Activated naive CD4-positive, alpha-beta T cell treated with anti-CD3 and anti-CD28 coated beads for 36 hours (primary cell): ENCODE results near the gene CCDC27. TPM values are rescaled to one million over a fixed set of nuclear protein-coding genes. Genes with fewer than 3 reads are reported as not detected.

Experiments
- CTCF ChIA-PET: fragments of 350-600 bp; sonication (Branson Sonifier 250); formaldehyde crosslinking; loops from one replicate; lab custom pipeline; 2021; ENCODE audit warnings: antibody characterized with exemption; lab: Charles Lee
- DNase-seq: peaks from one replicate; pipeline ENCODE4 v3.0.0-alpha.2; 2020
- H3K27ac Mint-ChIP-seq: one replicate; pipeline ENCODE4 v1.8.0; 2021; ENCODE audit warnings: mild to moderate bottlenecking, mixed read lengths
- H3K27me3 Mint-ChIP-seq: one replicate; pipeline ENCODE4 v1.8.0; 2021; ENCODE audit warnings: low read depth, mixed read lengths
- H3K36me3 Mint-ChIP-seq: one replicate; pipeline ENCODE4 v1.8.0; 2021; ENCODE audit warnings: low read depth, mixed read lengths
- H3K4me1 Mint-ChIP-seq: one replicate; pipeline ENCODE4 v1.8.0; 2021; ENCODE audit warnings: low read depth, mixed read lengths
- H3K4me3 Mint-ChIP-seq: one replicate; pipeline ENCODE4 v1.8.0; 2021; ENCODE audit warnings: mild to moderate bottlenecking, moderate library complexity, mixed read lengths
- H3K9me3 Mint-ChIP-seq: one replicate; pipeline ENCODE4 v1.8.0; 2021; ENCODE audit warnings: mixed read lengths
- intact Hi-C: fragments of 100-400 bp; cut with micrococcal nuclease; formaldehyde crosslinking; loops from one replicate; pipeline ENCODE4 v1.15.1; 2023
- total RNA-seq, 2 experiments: library from RNA; stranded (reverse); gene quantifications; one replicate each; pipeline ENCODE4 v1.2.3, GENCODE V29; 2021

Gene CCDC27
- total RNA-seq, 2 experiments from 2014 or later = not detected

DNA sequence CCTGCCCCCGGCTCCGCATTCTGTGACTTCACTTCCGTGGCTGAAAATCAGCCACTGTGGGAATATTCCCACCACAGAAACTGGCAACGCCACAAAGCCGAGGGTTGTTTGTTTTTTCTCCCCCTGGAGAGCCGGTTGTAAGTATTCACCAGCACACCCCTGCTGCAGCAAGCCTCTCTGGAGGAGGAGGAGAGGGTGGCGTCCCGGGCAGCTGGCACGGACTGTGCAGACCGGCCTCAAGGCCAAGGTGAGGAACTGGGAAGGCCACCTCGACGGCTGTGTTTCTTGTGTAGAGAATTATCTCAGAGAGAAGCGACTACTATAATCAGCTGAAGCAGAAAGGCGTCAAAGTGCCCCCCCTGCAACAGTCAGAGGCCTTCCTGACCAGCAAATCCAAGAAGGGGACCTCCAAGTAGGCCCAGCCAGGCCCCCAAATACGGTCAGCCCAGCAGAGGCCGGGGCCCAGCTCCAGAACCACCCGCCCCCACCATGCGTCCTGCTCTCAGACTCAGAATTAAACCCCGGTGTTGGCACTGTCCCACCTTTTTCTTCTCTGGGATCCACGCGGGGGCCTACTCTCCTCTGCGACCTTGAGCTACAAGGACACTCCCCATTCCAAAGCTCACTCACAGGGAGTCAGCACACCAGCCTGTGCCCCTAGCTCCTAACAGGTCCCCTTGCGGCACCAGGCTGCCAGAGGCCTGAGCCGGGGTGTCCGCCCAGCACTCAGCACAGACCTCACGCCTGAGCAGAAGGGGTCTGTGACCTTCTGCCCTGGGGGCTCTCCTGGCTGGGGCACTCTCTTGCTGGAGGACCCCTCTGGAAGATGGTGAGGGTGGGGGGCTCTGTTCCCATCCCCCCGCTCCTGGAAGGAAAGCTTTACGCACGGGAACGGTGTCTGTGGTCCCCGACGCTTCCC is 19.1 kb downstream of the CCDC27 start:
- Mint-ChIP-seq H3K9me3 (no peaks in the 10 kb centered on the region), H3K4me3 (peak overlapping the region; percentile 65), H3K4me1 (peaks cover 12% of the 10 kb centered on the region), H3K27me3 (no peaks in the 10 kb centered on the region), H3K36me3 (no peaks in the 10 kb centered on the region), H3K27ac (peak overlapping the region; percentile 8)
- DNase-seq = no peak
- intact Hi-C loops = loop anchor here (1.0 to 2.0 kb wide), 4 partner anchors 24 to 129 kb away; partner anchors contain the start of genes C1orf174, CEP104, DFFB and LRRC47
- CTCF ChIA-PET = no interaction called here

DNA sequence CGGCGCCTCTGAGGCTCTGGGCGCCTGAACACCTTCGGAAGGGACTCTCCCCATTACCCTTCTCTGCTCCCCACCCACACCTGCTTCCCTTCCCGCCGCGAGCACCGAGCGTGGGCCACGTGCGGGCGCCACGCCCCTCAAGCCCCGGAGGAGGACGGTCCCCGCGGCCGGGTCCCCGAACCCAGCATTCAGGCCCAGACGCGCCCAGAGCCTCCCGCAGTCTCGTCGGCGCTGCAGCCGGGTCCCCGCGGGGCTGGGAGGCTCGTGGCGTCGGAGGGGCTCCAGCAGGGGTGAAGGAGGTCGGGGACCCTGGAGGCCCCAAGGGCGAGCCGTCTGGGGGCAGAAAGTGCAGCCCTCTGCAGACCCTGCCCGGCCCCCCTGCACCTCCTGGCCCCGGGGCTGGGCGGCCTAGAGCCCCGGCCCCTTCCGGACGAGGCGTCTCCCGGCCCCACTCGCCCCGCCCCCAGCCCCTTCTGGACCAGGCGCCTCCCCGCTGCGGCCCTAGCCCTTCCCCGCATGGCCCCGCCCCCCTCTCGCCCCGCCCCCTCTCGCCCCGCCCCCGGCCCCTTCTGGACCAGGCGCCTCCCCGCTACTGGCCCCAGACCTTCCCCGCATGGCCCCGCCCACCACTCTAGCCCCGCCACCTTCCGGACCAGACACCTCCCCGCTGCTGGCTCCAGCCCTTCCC is 19.9 kb downstream of the CCDC27 start:
- H3K36me3 Mint-ChIP-seq = no peaks in the 10 kb centered on the region
- DNase-seq = peak; percentile 94
- no peaks in the 10 kb centered on the region for H3K9me3 Mint-ChIP-seq
- peaks cover 12% of the 10 kb centered on the region for H3K4me1 Mint-ChIP-seq
- intact Hi-C loops = loop anchor here (1.0 to 2.0 kb wide), 4 partner anchors 24 to 129 kb away; partner anchors contain the start of genes C1orf174, CEP104, DFFB and LRRC47
- CTCF ChIA-PET = no interaction called here
- H3K4me3 Mint-ChIP-seq = peak overlapping the region; percentile 65
- no peaks in the 10 kb centered on the region for H3K27me3 Mint-ChIP-seq
- peak overlapping the region; percentile 8 for H3K27ac Mint-ChIP-seq

DNA sequence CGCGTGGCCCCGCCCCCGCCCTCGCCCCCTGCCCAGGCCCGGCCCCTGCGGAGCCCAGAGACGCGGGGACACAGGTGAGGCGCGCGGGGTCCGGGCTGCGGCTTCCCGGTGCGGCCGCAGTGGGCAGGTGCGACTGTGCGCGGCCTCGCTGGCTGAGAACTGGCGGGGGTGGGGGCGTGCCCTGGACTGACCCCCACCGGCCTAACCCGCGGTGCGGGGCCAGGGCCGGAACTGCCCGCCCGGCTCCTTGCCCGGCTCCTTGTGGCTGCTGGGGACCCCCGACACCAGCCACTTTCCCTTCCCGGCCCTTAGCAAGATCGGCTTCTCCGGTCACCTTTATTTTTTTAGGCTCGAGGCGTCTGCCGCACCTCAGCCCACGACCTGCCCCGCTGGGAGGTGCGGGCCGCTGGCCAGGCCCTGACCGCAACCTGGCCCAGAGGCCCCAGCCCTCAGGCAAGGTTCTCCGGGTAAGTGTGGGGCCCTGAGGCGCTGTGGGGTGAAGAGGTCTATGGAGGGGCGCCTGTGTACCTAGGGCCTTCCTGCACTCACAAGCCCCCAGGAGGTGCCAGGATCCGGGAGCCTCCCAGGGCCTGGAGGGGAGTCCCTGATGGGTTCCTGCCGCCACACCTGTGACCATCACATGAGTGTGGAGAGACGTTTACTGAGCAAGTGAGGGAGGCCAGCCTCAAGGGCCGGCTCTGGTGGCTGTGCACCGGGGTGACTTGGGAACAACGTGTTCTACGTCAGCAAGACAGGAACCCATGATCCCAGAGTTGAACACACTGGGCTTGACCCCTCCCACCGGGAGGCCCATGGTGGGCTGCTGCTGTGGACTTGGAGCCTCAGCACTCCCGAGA is 20.7 kb downstream of the CCDC27 start, which contains the start of gene SMIM1:
Gene SMIM1, plus strand, starts transcription at position 35 of the 857 bp plus-strand sequence. CDS start 2,625 bp downstream, outside the sequence.
- peaks cover 12% of the 10 kb centered on the region for H3K4me1 Mint-ChIP-seq
- no peak for DNase-seq
- no peaks in the 10 kb centered on the region for H3K36me3 Mint-ChIP-seq
- no peaks in the 10 kb centered on the region for H3K27me3 Mint-ChIP-seq
- intact Hi-C loops = loop anchor here (1.0 to 2.0 kb wide), 4 partner anchors 23 to 128 kb away; partner anchors contain the start of genes C1orf174, CEP104, DFFB and LRRC47
- peak within 1 kb of the TSS; percentile 65 for H3K4me3 Mint-ChIP-seq
- H3K27ac Mint-ChIP-seq = peak within 1 kb of the TSS; percentile 8
- H3K9me3 Mint-ChIP-seq = no peaks in the 10 kb centered on the region
- CTCF ChIA-PET = no interaction called here

DNA sequence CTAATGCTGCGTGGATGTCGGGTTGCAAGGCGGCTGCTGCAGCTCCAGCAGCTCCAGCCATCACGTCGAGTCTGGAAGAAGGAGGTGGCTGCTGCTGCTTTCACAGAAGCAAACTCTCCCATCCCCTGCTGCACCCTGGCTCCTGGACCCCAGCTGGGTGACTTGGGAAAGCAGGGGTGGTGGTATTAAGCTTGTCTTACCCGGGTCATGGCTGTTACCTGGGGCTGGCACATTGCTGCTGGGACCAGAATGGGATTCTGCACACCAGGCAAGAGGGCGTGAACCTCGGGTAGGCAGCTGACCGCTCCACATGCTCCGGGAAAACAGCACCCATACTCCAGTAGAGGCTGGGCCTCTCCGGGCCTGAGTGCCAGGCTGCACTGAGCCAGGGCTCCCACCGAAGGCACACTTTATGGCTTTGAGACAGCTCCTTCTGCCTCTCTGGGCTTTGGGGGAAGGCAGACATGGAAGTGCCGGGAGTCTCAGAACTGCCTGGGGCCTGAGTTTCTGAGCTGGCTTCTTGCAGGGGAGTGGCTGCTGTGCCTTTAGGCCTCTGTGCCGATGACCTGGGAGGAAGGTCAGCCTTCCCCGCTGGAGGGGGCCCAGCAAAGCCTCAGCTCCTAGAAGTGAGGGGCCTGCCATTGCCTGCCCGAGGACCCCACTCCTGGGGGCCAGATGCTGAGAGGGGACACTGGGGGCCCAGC is 21.5 kb downstream of the CCDC27 start:
- no peak overlapping the region for H3K4me3 Mint-ChIP-seq
- peaks cover 12% of the 10 kb centered on the region for H3K4me1 Mint-ChIP-seq
- intact Hi-C loops = loop anchor here (2.0 kb wide), 1 partner anchor 127 kb away; the partner anchor contains the start of gene C1orf174
- CTCF ChIA-PET = no interaction called here
- no peaks in the 10 kb centered on the region for H3K36me3 Mint-ChIP-seq
- no peaks in the 10 kb centered on the region for H3K9me3 Mint-ChIP-seq
- no peak for DNase-seq
- no peaks in the 10 kb centered on the region for H3K27me3 Mint-ChIP-seq
- H3K27ac Mint-ChIP-seq = no peak overlapping the region

DNA sequence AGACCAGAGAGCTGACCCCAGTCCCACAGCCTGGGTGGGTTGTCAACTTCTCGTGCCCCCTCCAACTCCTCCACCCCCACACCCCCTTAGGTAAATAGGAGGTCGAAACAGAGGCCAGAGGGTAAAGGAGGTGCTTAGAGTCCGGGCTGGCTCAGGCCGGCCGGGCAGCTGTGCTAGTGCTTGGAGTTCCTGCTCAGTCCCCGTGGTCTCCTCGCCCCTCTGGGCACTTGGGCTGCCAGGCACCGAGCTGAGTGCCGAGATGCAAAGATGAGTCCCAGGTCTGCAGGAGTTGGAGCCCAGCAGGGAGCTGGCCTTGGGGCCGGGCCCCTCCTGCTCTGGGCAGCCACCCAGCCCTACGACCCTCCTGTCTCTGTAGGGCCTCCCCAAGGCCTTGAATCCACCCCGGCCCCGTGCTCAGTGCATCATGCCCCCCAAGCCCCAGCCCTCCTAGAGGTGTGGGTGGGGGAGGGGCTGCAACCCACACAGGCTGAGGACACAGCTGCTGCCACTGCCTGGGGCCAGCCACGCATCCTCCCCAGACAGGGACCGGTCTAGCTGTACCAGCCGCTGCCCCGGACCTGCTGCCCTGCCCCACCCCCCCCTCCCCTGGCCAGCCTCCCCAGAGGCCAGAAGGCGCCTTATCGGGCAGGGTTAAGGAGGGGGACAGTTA is 22.2 kb downstream of the CCDC27 start:
- DNase-seq = no peak
- intact Hi-C loops = no loop called here
- CTCF ChIA-PET = no interaction called here
- Mint-ChIP-seq H3K9me3 (no peaks in the 10 kb centered on the region), H3K4me3 (no peak overlapping the region), H3K36me3 (no peaks in the 10 kb centered on the region), H3K27me3 (no peaks in the 10 kb centered on the region), H3K27ac (no peak overlapping the region), H3K4me1 (peaks cover 12% of the 10 kb centered on the region)

DNA sequence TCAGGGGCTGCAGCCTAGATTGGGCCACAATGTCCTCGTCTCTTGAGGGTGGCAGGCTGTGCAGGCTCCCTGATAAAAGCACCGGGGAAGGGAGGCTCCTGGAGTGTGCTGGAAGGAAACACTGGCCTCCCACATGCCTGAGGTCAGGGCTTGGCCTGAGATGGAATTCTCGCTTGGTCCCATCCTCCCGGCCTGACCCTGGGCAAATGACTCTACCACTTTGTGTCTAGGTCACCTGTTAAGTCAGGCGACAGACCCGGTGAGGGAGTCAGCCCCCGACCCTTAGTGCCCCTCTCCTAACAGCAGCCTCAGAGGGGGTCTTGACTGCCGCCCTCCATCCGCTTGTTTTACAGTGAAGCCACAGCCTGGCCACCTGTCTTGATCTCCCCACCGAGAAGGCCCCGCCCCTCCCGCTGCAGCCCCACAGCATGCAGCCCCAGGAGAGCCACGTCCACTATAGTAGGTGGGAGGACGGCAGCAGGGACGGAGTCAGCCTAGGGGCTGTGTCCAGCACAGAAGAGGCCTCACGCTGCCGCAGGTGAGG is 22.8 kb downstream of the CCDC27 start:
- CTCF ChIA-PET = interaction anchor here (1.2 to 1.6 kb wide), 3 partner anchors 9 to 26 kb away, joined by 3 to 5 read pairs (median 3); partner anchors contain the start of gene LRRC47
- H3K4me1 Mint-ChIP-seq = peaks cover 12% of the 10 kb centered on the region
- intact Hi-C loops = no loop called here
- no peak overlapping the region for H3K4me3 Mint-ChIP-seq
- no peaks in the 10 kb centered on the region for H3K9me3 Mint-ChIP-seq
- H3K27ac Mint-ChIP-seq = no peak overlapping the region
- DNase-seq = no peak
- no peaks in the 10 kb centered on the region for H3K27me3 Mint-ChIP-seq
- peaks cover 5% of the 10 kb centered on the region for H3K36me3 Mint-ChIP-seq

DNA sequence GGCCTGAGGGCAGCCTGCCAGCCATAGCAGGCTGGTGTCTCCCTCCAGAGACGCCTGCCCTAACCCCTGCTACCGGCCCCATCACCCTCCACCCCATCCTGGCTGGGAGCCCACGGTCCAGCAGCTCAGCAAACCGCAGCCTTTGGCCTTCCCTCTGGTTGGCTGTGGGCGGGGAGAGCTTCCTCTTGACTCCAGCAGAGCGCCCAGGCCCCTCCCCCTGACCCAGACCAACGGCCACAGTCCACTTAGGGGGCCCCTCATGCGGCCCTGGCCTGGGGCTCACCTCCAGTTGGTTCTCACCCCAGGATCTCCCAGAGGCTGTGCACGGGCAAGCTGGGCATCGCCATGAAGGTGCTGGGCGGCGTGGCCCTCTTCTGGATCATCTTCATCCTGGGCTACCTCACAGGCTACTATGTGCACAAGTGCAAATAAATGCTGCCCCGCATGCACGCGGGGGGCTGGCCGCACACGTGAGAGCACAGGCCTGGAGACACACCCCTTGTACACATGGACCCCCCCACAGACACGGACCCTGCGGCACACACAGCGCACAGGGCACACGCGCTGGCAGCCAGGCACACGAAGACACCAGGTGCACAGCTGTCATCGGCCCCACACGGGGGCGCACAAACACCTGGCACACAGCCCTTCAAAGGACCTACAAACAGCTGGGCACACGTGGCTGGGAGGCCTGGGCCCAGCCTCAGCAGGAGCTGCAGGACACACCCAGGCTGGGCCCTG is 23.4 kb downstream of the CCDC27 start:
- H3K9me3 Mint-ChIP-seq = no peaks in the 10 kb centered on the region
- H3K4me3 Mint-ChIP-seq = no peak overlapping the region
- DNase-seq = peak; percentile 60
- H3K4me1 Mint-ChIP-seq = peaks cover 10% of the 10 kb centered on the region
- intact Hi-C loops = loop anchor here (1.0 kb wide), 1 partner anchor 26 kb away; no protein-coding TSS in a partner anchor
- CTCF ChIA-PET = interaction anchor here (1.2 to 1.6 kb wide), 3 partner anchors 9 to 26 kb away, joined by 3 to 5 read pairs (median 3); partner anchors contain the start of gene LRRC47
- peaks cover 11% of the 10 kb centered on the region for H3K36me3 Mint-ChIP-seq
- no peak overlapping the region for H3K27ac Mint-ChIP-seq
- no peaks in the 10 kb centered on the region for H3K27me3 Mint-ChIP-seq

DNA sequence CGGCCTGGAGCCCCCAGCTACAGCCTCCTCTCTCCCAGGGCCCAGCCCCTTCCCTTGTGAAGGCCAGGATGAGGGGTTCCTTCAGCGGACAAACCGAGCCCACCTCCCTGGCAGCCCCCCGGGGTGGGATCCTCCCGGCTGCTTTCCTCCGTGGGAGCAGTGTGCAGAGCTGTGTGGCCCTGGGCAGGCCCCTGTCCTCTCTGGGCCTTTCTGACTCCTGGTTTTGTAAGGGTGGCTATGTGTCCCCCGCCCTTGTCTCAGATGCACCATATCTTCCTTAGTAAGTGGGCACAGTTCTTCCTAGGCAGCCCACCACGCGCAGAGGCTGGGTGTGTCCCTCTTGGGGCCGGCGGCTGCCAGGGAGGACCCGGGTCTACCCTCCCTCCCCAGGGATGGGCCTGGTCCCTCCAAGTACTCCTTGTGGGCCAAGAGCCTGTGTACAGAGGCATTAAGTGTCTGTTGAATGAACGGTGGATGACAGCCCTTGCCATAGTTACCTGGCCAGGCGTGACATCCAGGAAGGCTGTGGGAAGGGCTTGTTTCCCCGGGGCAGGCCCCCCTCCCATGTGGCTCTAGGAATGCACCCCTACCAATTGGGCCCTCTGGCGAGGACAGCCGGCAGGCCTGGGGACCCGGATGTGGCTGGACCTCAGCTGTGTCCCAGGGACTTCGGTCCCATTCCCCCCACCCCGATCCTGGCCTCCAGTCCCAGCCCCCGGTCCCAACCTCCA is 24.1 kb downstream of the CCDC27 start:
- intact Hi-C loops = loop anchor here (1.0 kb wide), 1 partner anchor 25 kb away; no protein-coding TSS in a partner anchor
- Mint-ChIP-seq H3K9me3 (no peaks in the 10 kb centered on the region), H3K36me3 (peaks cover 15% of the 10 kb centered on the region), H3K4me3 (no peak overlapping the region), H3K4me1 (peaks cover 5% of the 10 kb centered on the region), H3K27me3 (no peaks in the 10 kb centered on the region), H3K27ac (no peak overlapping the region)
- CTCF ChIA-PET = interaction anchor here (1.2 to 1.6 kb wide), 3 partner anchors 8 to 25 kb away, joined by 3 to 5 read pairs (median 3); partner anchors contain the start of gene LRRC47
- no peak for DNase-seq

DNA sequence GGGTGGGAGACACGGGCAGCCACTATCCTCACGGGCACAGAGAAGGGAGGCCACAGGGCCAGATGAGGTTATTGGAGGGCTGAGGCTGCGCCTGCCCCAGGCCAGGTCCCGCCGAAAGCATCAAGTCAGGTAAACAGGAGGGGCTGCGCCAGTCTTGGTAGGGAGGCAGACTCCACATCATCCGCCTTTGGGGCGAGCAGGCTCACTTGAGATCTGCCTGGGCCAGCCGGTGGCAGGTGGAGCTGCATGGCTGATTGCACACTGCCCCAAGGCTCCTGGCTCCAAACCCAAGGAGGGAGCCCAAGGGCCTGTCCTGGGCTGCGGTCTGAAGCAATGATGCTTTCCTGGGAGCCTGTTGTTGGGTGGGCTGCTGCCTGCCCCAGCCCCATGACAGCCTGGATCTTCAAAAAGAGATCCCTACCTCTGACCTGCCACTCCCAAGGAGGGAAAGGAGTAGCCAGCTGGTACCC is 24.9 kb downstream of the CCDC27 start:
- no peak for DNase-seq
- Mint-ChIP-seq H3K27ac (no peak overlapping the region), H3K4me3 (no peak overlapping the region), H3K4me1 (no peaks in the 10 kb centered on the region), H3K36me3 (peaks cover 17% of the 10 kb centered on the region), H3K9me3 (no peaks in the 10 kb centered on the region), H3K27me3 (no peaks in the 10 kb centered on the region)
- CTCF ChIA-PET = no interaction called here
- intact Hi-C loops = no loop called here
